Measurements from ENCODE around the gene MCCC2. TPM values are rescaled to one million over a fixed set of nuclear protein-coding genes. Genes with fewer than 3 reads are reported as not detected.
A peak's percentile ranks its signal among the peaks of the same experiment; 100 is the strongest.
"Not testable (repeated sequence)": the region's sequence is repeated elsewhere in the genome, so short reads cannot be mapped to it uniquely, and the experiment has no call there.

The MCCC2 gene
- 10 to 100 TPM; 49.3 to 51.6 TPM for total RNA-seq

- no peaks in the 10 kb centered on the region for H3K9me3 Mint-ChIP-seq
- CTCF ChIA-PET: interaction anchor here (0.6 to 2.7 kb wide), 3 partner anchors 11 to 16 kb away, joined by 3 to 22 read pairs (median 4); no protein-coding TSS in a partner anchor
- DNase-seq: peak; percentile 98
- intact Hi-C loops (cut with micrococcal nuclease): loop anchor here (1.0 to 5.0 kb wide), 3 partner anchors 14 to 170 kb away; partner anchors contain the start of gene BDP1
- peaks cover 31% of the 10 kb centered on the region for H3K4me1 Mint-ChIP-seq (ENCODE audit: low read depth)
- H3K27me3 Mint-ChIP-seq (ENCODE audit: low read depth): no peaks in the 10 kb centered on the region
- peaks cover 2% of the 10 kb centered on the region for H3K36me3 Mint-ChIP-seq (ENCODE audit: low read depth)
- peak within 1 kb of the TSS; percentile 94 for H3K4me3 Mint-ChIP-seq
- H3K27ac Mint-ChIP-seq: peak within 1 kb of the TSS; percentile 94
Observed at GRCh38 chr5:71586941-71587765, at the start of gene MCCC2. Gene MCCC2 (plus strand): TSS chr5:71587340. CDS start chr5:71587426, 86 bp downstream.

- Mint-ChIP-seq H3K27me3 (ENCODE audit: low read depth) (no peaks in the 10 kb centered on the region), H3K4me3 (no peak overlapping the region), H3K27ac (no peak overlapping the region), H3K4me1 (ENCODE audit: low read depth) (peaks cover 11% of the 10 kb centered on the region), H3K36me3 (ENCODE audit: low read depth) (peaks cover 52% of the 10 kb centered on the region), H3K9me3 (no peaks in the 10 kb centered on the region)
- intact Hi-C loops (cut with micrococcal nuclease): loop anchor here (2.0 kb wide), 1 partner anchor 63 kb away; no protein-coding TSS in a partner anchor
- CTCF ChIA-PET: no interaction called here
- DNase-seq: no peak
Observed at GRCh38 chr5:71537687-71538086, 49.5 kb upstream of the MCCC2 start.

- H3K9me3 Mint-ChIP-seq; H3K27ac Mint-ChIP-seq; H3K27me3 Mint-ChIP-seq (ENCODE audit: low read depth); intact Hi-C loops (cut with micrococcal nuclease); H3K4me1 Mint-ChIP-seq (ENCODE audit: low read depth); CTCF ChIA-PET; H3K4me3 Mint-ChIP-seq; DNase-seq: not testable (repeated sequence)
- H3K36me3 Mint-ChIP-seq (ENCODE audit: low read depth): peaks cover 47% of the 10 kb centered on the region
Observed at GRCh38 chr5:71550885-71551284, 36.3 kb upstream of the MCCC2 start.

GRCh38 chr5:71551582-71551981, 35.6 kb upstream of the MCCC2 start:
- CTCF ChIA-PET; H3K4me3 Mint-ChIP-seq; intact Hi-C loops (cut with micrococcal nuclease); DNase-seq; H3K27ac Mint-ChIP-seq; H3K4me1 Mint-ChIP-seq (ENCODE audit: low read depth); H3K9me3 Mint-ChIP-seq; H3K27me3 Mint-ChIP-seq (ENCODE audit: low read depth): not testable (repeated sequence)
- H3K36me3 Mint-ChIP-seq (ENCODE audit: low read depth): peaks cover 44% of the 10 kb centered on the region

GRCh38 chr5:71552026-71552749, 35.0 kb upstream of the MCCC2 start:
- H3K4me1 Mint-ChIP-seq (ENCODE audit: low read depth); H3K4me3 Mint-ChIP-seq; H3K27ac Mint-ChIP-seq; CTCF ChIA-PET; DNase-seq; H3K27me3 Mint-ChIP-seq (ENCODE audit: low read depth); H3K9me3 Mint-ChIP-seq; intact Hi-C loops (cut with micrococcal nuclease): not testable (repeated sequence)
- peaks cover 45% of the 10 kb centered on the region for H3K36me3 Mint-ChIP-seq (ENCODE audit: low read depth)

GRCh38 chr5:71563161-71563560, 24.0 kb upstream of the MCCC2 start:
- CTCF ChIA-PET: no interaction called here
- no peak for DNase-seq
- Mint-ChIP-seq H3K27me3 (ENCODE audit: low read depth) (no peaks in the 10 kb centered on the region), H3K4me1 (ENCODE audit: low read depth) (no peaks in the 10 kb centered on the region), H3K27ac (no peak overlapping the region), H3K36me3 (ENCODE audit: low read depth) (peaks cover 24% of the 10 kb centered on the region), H3K4me3 (no peak overlapping the region), H3K9me3 (no peaks in the 10 kb centered on the region)
- intact Hi-C loops (cut with micrococcal nuclease): no loop called here

- Mint-ChIP-seq H3K36me3 (ENCODE audit: low read depth) (peaks cover 22% of the 10 kb centered on the region), H3K4me3 (no peak overlapping the region), H3K4me1 (ENCODE audit: low read depth) (no peaks in the 10 kb centered on the region), H3K27me3 (ENCODE audit: low read depth) (no peaks in the 10 kb centered on the region), H3K27ac (peak overlapping the region; percentile 14), H3K9me3 (no peaks in the 10 kb centered on the region)
- CTCF ChIA-PET: interaction anchor here (0.6 to 1.0 kb wide), 2 partner anchors 19 to 34 kb away, joined by 3 read pairs; no protein-coding TSS in a partner anchor
- no peak for DNase-seq
- intact Hi-C loops (cut with micrococcal nuclease): no loop called here
Observed at GRCh38 chr5:71564895-71565294, 22.2 kb upstream of the MCCC2 start.

- Mint-ChIP-seq H3K36me3 (ENCODE audit: low read depth) (peaks cover 8% of the 10 kb centered on the region), H3K27me3 (ENCODE audit: low read depth) (no peaks in the 10 kb centered on the region), H3K4me3 (no peak overlapping the region), H3K4me1 (ENCODE audit: low read depth) (no peaks in the 10 kb centered on the region), H3K9me3 (no peaks in the 10 kb centered on the region), H3K27ac (no peak overlapping the region)
- intact Hi-C loops (cut with micrococcal nuclease): loop anchor here (5.0 kb wide), 1 partner anchor 187 kb away; no protein-coding TSS in a partner anchor
- no peak for DNase-seq
- CTCF ChIA-PET: no interaction called here
Observed at GRCh38 chr5:71569748-71570509, 17.2 kb upstream of the MCCC2 start.

- H3K4me3 Mint-ChIP-seq; CTCF ChIA-PET; H3K36me3 Mint-ChIP-seq (ENCODE audit: low read depth); H3K4me1 Mint-ChIP-seq (ENCODE audit: low read depth); H3K27me3 Mint-ChIP-seq (ENCODE audit: low read depth); H3K27ac Mint-ChIP-seq; H3K9me3 Mint-ChIP-seq; DNase-seq: not testable (repeated sequence)
- intact Hi-C loops (cut with micrococcal nuclease): loop anchor here (5.0 kb wide), 1 partner anchor 185 kb away; no protein-coding TSS in a partner anchor
Observed at GRCh38 chr5:71571811-71572210, 15.3 kb upstream of the MCCC2 start.

- CTCF ChIA-PET: interaction anchor here (2.1 kb wide), 1 partner anchor 9 kb away, joined by 6 read pairs; no protein-coding TSS in a partner anchor
- peaks cover 9% of the 10 kb centered on the region for H3K36me3 Mint-ChIP-seq (ENCODE audit: low read depth)
Observed at GRCh38 chr5:71573591-71573990, 13.5 kb upstream of the MCCC2 start.

GRCh38 chr5:71575588-71575987, 11.6 kb upstream of the MCCC2 start:
- H3K9me3 Mint-ChIP-seq; CTCF ChIA-PET; H3K4me3 Mint-ChIP-seq; intact Hi-C loops (cut with micrococcal nuclease); H3K4me1 Mint-ChIP-seq (ENCODE audit: low read depth); H3K27ac Mint-ChIP-seq; DNase-seq; H3K27me3 Mint-ChIP-seq (ENCODE audit: low read depth): not testable (repeated sequence)
- H3K36me3 Mint-ChIP-seq (ENCODE audit: low read depth): peaks cover 11% of the 10 kb centered on the region

More at GRCh38 chr5:71573591-71573990, 13.5 kb upstream of the MCCC2 start:
- Mint-ChIP-seq H3K9me3 (no peaks in the 10 kb centered on the region), H3K27me3 (ENCODE audit: low read depth) (no peaks in the 10 kb centered on the region), H3K27ac (no peak overlapping the region), H3K4me3 (no peak overlapping the region), H3K4me1 (ENCODE audit: low read depth) (no peaks in the 10 kb centered on the region)
- intact Hi-C loops (cut with micrococcal nuclease): loop anchor here (5.0 kb wide), 1 partner anchor 184 kb away; no protein-coding TSS in a partner anchor
- no peak for DNase-seq

- Mint-ChIP-seq H3K9me3 (no peaks in the 10 kb centered on the region), H3K36me3 (ENCODE audit: low read depth) (peaks cover 11% of the 10 kb centered on the region), H3K27me3 (ENCODE audit: low read depth) (no peaks in the 10 kb centered on the region), H3K4me1 (ENCODE audit: low read depth) (no peaks in the 10 kb centered on the region), H3K27ac (no peak overlapping the region), H3K4me3 (no peak overlapping the region)
- no peak for DNase-seq
- CTCF ChIA-PET: interaction anchor here (0.6 kb wide), 2 partner anchors 17 to 566 kb away, joined by 3 read pairs; no protein-coding TSS in a partner anchor
- intact Hi-C loops (cut with micrococcal nuclease): no loop called here
Observed at GRCh38 chr5:71576241-71576640, 10.9 kb upstream of the MCCC2 start.

Measured in activated naive CD4-positive, alpha-beta T cell treated with anti-CD3 and anti-CD28 coated beads for 36 hours (primary cell).